Fibroblast of mammary gland (primary cell): ENCODE results near the gene ZNF500.

Experiments
- DNase-seq: peaks from one replicate; pipeline ENCODE4 v3.0.0-alpha.2; 2010; ENCODE audit warnings: low read depth
- H3K4me3 ChIP-seq: 2 replicates; pipeline ENCODE4 v1.5.1; 2011; ENCODE audit warnings: low read depth, mild to moderate bottlenecking, low read length, moderate library complexity; ENCODE audit not compliant: control insufficient read depth
- TF ChIP-seq, protein P1 (sequence below): conservative IDR thresholded peaks from 2 replicates; pipeline ENCODE4 v1.5.1; 2011; ENCODE audit warnings: low read depth, low read length, inconsistent platforms; ENCODE audit not compliant: control insufficient read depth, insufficient read depth

ZNF500 gene

DNA sequence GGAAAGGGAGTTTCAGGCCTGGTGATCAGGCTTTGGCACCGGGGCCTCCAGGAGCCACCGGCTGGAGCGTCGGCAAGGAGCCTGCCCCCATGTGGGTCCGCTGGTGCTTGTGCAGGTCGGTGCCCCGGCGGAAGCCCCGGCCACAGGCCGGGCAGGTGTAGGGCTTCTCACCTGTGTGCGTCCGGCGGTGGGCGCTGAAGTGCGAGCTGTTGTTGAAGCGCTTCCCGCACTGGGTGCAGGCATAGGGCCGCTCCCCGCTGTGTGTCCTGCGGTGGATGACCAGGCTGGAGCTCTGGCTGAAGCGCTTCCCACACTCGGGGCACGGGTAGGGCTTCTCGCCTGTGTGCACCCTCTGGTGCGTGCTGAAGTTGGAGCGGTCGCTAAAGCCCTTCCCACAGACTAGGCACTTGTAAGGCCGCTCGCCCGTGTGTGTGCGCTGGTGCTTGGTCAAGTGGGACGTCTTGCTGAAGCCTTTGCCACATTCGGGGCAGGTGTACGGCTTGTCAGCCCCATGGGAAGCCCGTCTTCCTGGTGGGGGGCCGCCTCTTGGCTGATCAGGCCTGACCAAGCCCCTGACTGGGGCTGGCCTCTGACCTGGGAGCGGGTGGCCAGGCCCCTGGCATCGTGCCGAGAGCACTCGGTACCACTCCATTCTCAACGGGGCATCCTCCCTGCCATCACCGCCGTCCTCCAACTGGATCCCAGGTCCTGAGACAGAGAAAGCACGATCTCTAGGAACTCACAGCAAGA lies 14.4 kb downstream of the ZNF500 start:
- no peak overlapping the region for H3K4me3 ChIP-seq
- no peak for DNase-seq
- TF ChIP-seq, protein P1, sequence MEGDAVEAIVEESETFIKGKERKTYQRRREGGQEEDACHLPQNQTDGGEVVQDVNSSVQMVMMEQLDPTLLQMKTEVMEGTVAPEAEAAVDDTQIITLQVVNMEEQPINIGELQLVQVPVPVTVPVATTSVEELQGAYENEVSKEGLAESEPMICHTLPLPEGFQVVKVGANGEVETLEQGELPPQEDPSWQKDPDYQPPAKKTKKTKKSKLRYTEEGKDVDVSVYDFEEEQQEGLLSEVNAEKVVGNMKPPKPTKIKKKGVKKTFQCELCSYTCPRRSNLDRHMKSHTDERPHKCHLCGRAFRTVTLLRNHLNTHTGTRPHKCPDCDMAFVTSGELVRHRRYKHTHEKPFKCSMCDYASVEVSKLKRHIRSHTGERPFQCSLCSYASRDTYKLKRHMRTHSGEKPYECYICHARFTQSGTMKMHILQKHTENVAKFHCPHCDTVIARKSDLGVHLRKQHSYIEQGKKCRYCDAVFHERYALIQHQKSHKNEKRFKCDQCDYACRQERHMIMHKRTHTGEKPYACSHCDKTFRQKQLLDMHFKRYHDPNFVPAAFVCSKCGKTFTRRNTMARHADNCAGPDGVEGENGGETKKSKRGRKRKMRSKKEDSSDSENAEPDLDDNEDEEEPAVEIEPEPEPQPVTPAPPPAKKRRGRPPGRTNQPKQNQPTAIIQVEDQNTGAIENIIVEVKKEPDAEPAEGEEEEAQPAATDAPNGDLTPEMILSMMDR: no peak

DNA sequence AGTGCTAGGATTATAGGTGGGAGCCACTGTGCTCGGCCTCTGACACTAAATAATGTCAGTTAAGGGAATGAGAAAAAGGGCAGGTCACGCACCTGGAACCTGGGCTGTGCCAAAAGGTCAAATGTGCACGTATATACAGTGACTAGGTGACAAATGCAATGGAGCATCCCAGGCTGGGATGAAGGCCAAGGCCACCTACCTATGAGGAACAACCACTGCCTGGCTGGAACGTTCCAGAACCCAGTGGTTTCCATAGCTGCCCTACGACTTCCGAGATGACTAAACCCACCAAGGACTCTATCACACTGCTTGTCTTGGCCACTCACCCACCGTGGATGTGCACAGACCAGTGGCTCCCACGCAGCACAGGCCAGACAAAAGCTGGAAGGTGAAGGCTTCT lies 16.1 kb downstream of the ZNF500 start:
- no peak overlapping the region for H3K4me3 ChIP-seq
- DNase-seq: no peak
- TF ChIP-seq, protein P1: no peak

DNA sequence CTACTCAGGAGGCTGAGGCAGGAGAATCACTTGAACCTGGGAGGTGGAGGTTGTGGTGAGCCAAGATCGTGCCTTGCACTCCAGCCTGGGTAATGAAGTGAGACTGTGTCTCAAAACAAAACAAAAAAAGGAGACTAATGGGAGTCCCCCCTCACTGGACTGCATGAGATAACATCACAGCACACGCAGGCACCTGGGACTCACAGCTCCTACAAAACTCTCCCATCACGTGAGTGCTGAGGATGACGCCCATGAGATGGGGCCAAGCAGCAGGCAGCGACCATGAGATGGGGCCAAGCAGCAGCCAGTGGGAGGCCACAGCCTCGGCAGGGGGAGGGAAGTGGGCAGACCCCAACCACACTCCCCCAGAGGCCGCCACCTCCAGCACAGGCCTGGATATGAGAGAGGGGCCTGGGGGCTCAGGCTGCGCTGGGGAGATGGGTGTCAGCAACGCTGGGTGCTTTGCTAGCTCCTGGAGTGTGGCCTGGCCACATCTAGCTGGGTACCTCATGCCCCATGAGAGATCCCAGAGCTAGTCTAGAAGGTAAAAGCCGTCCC lies 17.2 kb downstream of the ZNF500 start:
- TF ChIP-seq, protein P1: no peak
- no peak overlapping the region for H3K4me3 ChIP-seq
- DNase-seq: no peak

DNA sequence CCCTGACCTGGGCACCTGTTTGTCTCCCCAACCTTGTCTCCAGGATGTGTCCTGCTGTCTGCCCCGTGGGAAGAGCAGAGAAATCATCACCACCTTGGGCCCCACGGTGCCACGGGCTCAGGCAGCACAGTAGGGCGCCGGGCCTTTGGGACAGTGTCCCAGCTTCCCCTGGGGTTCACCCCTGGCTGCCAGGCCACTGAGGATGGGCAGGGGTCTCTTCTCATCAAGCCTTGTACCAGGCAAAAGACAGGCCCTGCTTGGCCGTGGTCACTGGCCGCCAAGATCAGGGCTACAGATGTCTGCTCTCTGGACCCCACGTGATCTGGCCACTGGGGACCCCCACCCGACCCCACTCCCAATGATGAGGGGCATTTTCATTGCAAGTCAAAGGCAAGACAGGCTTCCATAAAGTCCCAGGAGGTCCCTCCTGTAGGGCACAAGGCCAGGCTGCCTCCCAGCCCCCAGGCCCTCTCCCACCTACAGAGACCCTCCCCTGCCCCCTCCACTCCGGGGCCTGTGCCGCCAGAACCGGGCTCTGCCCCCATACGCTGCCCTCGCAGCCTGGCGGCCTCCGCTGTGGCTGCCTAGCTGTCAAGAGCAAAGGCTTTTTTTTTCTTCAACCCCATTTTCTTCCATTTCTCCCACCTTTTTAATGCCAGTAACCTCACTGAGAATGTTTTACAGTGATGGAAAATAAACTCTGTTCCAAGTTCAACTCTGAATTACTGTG lies 18.1 kb downstream of the ZNF500 start:
- DNase-seq: no peak
- H3K4me3 ChIP-seq: no peak overlapping the region
- TF ChIP-seq, protein P1: no peak

DNA sequence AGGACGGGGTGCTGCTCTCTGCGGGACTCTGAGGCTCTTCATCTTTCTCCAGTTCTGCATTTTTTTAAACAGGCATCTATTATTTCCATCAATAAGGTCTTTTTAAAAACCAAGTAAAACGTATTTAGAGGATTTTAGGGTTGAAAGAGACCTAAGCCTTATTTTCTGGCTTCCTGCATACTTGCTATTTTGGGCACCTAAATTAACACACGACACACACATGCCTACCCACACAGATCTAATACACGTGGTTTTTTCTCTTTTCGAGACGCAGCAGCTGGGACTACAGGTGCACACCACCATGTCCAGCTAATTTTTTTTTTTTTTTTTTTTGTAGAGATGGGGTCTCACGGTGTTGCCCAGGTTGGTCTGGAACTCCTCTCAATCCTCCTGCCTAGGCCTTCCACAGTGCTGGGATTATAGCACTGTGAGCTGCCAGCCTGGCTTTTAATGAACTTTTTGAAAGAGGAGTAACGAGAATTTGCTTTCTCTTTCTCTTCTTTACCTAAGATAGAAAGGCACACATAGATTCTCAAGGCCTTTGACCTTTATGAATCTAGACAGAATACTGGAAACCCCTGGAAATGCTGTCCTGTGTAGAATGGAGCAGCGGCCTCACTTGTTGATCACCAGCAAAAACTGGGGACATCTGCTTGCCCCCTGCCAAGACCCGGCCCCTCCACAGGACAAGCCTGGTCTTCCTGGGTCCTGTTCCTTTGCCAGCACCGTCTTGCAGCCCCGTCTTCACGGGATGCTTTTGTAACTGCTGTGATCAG lies 18.9 kb downstream of the ZNF500 start:
- H3K4me3 ChIP-seq: no peak overlapping the region
- TF ChIP-seq, protein P1: no peak
- DNase-seq: no peak

DNA sequence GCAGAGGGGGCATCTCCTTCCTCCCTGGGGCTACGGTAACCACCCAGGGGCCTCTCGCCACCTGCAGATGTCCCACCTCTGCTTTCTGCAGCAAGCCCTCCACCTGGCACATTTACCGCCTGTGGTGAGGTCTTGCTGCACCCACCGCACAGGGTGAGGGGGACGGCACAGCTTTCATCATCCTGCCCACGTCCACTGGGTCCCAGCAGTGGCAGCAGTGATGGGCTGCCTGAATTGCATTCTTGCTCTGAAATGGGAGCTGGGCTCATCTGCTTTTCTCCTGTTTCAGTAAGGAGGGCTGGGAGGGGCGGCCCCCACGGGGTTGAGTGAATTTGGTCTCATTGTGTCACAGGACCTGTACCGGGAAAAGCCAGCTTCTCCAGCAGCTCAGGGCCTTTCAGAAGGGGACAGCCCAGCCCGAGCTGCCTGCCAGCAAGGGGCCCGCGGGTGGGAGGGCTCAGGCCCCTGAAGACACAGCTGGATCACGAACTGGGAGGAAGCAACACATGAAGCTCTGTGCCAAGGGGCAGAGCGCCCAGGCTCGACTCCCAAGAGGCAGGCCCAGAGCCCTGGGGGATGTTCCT lies 19.9 kb downstream of the ZNF500 start:
- TF ChIP-seq, protein P1: no peak
- DNase-seq: no peak
- H3K4me3 ChIP-seq: no peak overlapping the region
